NCI-H82 (cell line): ENCODE results near the gene TADA2B.
A peak's percentile ranks its signal among the peaks of the same experiment; 100 is the strongest.
"Not testable (repeated sequence)": the region's sequence is repeated elsewhere in the genome, so short reads cannot be mapped to it uniquely, and the experiment has no call there.

ENCODE experiments used
- DNase-seq: peaks from one replicate; lab custom pipeline; 2025; lab: John Stamatoyannopoulos, UW

TADA2B gene

DNA sequence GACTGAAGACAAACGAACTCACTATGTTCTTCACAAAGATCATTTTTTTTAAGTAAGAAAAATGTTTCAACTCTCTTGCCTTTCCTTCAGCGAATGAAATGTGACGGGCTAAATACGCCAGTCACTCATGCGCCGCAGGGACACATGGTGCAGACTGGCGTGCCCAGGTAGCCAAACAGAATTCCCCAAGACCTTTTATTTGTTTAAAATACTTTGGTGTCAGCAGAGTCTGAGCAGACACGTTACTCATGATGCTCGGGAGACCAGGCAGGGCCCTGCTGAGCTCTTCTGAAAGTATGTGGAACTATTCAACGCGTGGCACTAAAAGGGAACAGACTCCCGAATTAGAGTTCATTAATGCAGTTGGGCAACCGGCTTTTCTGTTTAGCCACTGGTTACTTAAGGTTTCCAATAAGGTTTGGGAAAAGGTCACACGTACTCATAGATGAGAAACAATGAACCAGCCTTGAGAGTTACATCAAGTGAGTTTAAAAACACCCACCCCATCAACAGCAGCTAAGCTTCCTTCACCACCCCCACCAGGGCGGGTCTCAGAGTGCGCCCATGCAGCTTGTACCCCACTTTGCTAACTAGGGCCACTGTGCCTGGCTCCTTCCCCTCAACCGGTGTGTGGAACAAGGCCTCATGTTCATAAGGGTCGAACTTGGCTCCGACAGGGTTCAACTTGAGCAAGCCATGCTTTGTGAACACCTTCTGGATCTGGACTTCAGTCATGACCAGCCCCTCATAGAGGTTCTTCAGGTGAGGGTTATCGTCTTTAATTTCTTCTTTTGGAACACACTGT, 17.4 kb downstream of the TADA2B start:
- no peak for DNase-seq

GRCh38 chr4:7061815-7062214, 18.6 kb downstream of the TADA2B start:
- no peak for DNase-seq

DNA sequence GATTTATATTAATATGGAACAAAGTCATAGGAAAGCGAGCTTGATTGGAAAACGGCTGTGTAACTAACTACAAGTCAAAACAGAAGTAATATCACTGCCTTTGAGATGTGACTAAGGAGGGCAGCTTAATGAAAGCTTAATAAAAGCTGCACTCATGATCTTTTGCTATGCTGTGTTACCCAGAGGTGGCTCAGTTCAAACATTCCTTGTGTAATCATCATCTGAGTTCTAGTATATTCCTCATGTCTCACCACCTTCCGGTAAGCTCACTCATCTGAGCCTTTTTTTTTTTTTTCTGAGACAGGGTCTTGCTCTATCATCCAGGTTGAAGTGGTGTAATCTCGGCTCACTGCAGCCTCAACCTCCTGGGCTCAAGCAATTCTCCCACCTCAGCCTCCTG, 19.6 kb downstream of the TADA2B start:
- DNase-seq: no peak

- DNase-seq: peak; percentile 40
Observed at GRCh38 chr4:7063362-7063761, 20.2 kb downstream of the TADA2B start.

DNA sequence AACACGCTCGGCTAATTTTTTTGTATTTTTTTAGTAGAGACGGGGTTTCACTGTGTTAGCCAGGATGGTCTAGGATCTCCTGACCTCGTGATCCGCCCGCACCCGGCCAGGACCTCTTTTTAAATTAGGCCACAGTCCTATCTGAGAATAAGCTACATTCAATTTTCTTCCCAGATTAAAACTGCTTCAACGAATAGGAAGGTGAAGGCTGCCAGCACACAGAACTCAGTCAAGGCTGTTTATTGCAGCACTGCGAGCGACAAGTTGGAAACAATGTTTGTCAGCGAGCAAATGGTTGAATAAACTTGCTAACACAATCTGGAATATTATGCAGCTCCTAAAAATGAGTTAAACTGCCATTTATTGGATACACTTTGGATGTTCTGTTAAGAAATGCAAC, 22.8 kb downstream of the TADA2B start:
- DNase-seq: no peak

DNA sequence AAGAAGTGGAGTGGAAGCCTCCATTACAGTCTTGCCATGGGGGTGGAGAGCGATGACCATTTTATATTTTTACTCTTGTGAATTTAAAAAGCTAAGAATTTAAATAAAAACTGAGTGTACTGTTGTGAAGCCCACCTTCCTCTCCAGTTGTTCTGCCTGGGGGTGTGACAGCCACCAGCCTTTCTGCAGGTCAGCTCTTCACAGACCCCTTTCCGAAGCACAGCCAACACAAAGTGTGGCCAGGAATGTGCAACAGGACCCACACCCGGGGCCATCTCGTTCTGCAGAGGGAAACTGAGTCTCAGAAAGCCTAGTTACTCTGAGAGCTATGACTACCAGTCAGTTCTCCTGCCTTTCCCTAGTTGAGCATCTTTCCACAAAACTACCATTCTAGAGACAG, 23.3 kb downstream of the TADA2B start:
- DNase-seq: no peak

DNA sequence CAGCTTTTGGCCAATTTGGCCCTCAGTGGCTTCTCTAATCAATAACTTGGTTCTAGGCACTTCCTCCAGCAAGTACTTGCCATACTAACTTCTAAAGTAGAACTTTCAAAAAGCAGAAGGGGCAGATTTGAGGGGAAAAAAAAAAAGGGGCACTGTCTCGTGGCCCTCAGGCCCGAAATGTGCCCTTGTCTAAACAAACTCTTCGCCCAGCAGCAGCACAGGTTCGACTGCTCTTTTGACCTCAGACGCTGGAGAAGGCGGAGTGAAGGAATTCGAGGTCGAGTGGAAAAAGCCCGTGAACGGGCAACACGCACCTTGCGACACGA, 23.9 kb downstream of the TADA2B start:
- no peak for DNase-seq

DNA sequence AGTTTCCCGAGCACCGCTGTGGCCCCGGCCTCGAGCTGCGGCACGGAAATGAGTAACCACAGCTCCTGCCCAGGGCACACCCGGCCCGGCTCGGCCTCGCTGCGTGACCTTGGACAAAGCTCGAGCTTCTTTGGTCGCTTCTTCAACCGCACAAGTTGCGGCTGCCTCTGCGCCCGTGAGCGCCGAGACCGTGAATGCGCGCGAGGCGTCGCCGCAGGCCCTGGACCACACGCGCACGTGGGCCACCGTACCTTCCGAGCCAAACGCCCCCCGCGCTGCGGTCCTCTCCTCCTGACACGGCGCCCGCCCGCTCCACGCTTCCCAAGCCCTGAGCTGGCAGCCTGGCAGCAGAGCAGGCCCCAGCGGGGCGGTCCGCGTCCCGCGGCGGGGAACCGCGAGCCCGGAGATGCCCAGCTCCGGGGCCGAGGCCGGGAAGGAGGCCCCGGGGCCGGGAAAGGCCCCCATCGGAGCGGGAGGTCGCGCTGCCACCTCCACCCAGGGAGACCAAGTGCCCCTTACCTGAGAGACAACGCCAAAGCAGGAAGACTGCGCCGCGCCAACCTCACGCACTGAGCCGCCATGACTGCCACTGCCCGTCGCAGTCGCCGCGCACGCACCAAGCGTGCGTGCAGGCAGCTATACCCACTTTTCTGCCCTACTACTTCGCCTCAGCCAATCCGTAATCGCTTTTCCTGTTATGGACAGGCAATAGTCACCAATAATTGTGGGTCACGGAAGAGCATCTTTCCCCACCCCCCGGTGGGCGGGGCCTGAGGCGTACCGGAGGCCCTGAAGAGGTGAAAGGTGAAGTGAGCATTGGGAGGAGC, 24.5 kb downstream of the TADA2B start, which contains the start of gene GRPEL1:
Gene GRPEL1, minus strand, starts transcription at position 613 of the 827 bp plus-strand sequence. Its CDS starts 32 bp downstream, at position 581.
- peak; percentile 99 for DNase-seq

- no peak for DNase-seq
Observed at GRCh38 chr4:7068279-7068842, 25.2 kb downstream of the TADA2B start.

- peak; percentile 26 for DNase-seq
Observed at GRCh38 chr4:7068883-7069282, 25.7 kb downstream of the TADA2B start.

DNA sequence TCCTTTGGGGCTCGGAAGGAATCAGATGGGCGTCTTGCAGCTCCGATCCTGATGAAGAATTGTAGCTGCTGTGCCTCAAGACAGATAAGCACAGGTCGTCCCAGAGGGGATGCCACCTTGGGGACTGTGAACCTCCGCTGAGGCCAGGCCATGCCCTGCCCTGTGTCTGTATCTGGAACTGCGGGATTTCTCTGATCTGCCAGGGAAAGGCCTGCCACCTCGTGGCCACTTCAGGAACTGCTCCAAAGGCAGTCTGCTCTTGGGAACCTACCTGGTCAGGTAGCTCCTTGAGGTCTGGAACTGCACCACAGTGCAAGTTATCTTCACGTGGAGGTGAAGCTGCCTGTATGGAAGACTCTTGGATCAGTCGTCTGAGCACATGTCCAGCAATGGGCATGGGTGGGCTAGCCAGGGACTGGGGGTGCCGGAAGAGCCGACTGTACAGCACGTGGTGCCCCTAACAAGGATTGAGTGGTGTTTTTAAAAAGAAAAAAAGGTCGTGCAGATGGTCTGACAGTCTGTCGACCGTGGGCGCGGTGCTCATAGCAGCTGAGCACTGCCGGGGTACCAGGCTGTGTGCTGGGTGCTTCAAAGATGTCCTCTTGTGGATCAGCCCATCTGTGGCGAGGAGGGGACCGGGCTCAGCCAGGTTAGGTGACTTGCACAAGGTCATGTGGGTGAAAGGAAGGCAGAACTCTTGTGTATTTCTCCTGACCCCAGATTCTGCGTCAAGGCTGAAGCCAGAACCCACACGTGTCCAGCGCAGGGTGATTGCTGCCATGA, 27.7 kb downstream of the TADA2B start:
- peak; percentile 83 for DNase-seq

DNA sequence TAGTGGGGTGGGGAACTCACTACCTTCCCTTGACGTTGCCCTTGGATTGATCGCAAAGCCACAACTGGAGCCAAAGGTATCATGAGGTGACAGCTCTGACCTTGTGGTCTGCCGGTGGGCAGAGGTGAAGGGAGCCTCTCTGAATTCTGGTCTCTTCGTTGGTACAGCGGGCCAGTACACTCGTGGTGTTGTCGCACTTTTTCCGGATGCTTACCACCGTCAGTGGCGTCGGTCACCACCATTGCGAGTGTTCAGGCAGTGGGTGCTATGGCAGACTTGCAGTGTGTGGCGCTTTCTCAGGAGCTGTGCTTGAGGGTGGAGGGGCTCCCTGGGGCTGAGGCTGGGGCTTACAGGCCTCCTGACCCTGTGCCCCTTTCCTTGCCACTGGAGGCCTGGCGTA, 29.9 kb downstream of the TADA2B start:
- DNase-seq: no peak

DNA sequence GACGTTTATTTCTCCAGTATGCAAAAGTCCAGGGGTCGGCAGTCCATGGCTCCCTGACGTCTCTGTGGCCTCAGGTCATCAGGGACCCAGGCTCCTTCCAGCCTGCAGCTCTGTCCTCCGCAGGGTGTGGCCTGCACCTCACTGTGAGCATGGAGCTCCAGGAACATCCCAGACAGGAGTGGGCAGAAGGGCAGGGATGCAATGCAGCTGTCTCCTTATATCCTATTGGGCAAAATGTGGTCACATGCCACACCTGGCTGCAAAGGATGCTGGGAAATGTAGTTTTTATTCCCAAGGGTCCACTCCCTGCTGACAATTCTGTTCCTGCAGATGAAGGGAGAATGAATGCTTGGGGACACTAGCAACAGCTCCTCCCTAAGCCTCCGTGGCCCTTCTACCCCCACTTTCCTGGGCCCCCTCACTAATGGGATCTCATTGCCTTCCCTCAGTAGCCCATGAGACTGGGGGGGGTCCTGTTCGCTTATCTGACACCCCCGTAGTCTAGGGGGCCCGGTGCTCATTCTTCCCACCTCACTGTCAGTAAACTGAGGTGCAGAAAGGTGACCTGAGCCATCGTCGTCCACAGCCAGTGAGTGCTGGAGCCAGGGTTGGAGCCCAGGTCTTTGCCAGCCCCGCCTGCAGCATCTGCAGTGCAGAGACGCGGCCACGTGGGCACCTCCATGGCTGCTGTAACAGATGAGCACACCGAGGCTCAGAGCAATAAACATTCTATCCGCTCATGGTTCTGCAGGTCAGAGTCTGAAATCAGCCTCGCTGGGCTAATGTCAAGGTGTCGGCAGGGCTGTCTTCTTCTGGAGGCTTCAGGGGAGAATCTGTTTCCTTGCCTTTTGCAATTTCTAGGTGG, 30.6 kb downstream of the TADA2B start:
- DNase-seq: peak; percentile 88

DNA sequence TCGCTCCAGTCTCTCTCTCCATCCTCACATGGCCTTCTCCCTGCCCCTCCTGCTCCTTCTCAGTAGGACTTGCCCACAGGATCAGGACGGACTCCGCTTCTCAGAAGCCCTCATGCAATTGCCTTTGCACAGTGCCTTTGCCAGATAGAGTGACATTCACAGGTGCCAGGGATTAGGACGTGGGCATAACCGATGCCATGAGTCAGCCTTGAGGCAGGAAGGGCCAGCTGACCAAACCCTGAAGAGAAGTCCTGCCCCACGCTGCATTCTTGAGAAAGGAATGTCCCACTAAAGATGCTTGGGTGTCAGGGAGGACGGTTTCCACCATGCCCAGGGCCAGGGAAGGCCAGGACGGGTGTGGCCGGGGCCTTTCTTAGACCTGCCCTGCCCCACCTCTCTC, 31.3 kb downstream of the TADA2B start:
- no peak for DNase-seq

GRCh38 chr4:7075962-7076695, 33.0 kb downstream of the TADA2B start:
- DNase-seq: no peak

DNA sequence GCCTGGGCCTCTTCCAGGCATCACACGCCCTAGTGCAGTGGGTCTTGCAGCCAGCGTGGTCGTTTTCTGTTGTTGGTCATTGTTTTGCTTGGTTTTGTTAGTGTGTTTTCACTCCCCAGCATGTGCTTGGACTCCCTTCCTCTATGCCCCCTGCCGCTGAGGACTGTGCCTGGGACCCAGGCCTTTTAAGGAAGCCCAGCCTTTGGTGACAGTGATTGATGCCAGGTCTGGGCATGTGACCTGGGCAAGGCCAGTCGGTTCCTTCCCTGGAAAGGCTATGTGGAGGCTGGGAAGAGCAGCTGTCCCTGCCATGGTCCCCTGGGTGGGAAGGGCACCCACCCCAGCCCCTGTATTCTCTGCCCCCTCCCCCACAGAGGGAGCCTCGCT, 33.5 kb downstream of the TADA2B start:
- no peak for DNase-seq

GRCh38 chr4:7077371-7077770, 34.2 kb downstream of the TADA2B start:
- no peak for DNase-seq

- no peak for DNase-seq
Observed at GRCh38 chr4:7078025-7078424, 34.9 kb downstream of the TADA2B start.

GRCh38 chr4:7079483-7079882, 36.3 kb downstream of the TADA2B start:
- DNase-seq: not testable (repeated sequence)

DNA sequence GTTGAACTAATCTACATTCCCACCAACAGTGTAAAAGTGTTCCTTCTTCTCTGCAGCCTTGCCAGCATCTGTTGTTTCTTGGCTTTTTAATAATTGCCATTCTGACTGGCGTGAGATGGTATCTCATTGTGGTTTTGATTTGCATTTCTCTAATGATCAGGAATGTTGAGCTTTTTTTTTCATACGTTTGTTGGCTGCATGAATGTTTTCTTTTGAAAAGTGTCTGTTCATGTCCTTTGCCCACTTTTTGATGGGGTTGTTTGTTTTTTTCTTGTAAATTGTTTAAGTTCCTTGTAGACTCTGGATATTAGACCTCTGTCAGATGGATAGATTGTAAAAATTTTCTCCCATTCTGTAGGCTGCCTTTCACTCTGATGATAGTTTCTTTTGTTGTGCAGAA, 36.7 kb downstream of the TADA2B start:
- DNase-seq: not testable (repeated sequence)
